CD14-positive monocyte (primary cell): ENCODE measurements around the gene ADGRL3. TPM values are rescaled to one million over a fixed set of nuclear protein-coding genes. Genes with fewer than 3 reads are reported as not detected.

Experiments used
- DNase-seq, 3 donors: peaks; one replicate each; pipeline ENCODE4 v3.0.0-alpha.2; 2011 to 2022
- H2AFZ ChIP-seq: 2 replicates; pipeline ENCODE4 v1.6.0; 2012; ENCODE audit warnings: mild to moderate bottlenecking, low read depth, low read length, inconsistent platforms; ENCODE audit not compliant: insufficient read depth, poor library complexity, severe bottlenecking
- H3K27ac ChIP-seq, 2 donors: 1 replicate in 1 of 2; 2 replicates in 1 of 2; pipeline ENCODE4 v1.5.1; 2012 to 2013; ENCODE audit warnings: low read length in 2 of 2, control low read depth in 1 of 2, inconsistent platforms in 1 of 2, low read depth in 1 of 2, mild to moderate bottlenecking in 1 of 2
- H3K27me3 ChIP-seq, 2 donors: one replicate each; pipeline versions ENCODE4 v1.6.0 to v1.6.1; 2011 to 2013; ENCODE audit warnings: low read length in 2 of 2; ENCODE audit not compliant: control insufficient read depth in 2 of 2, insufficient read depth in 2 of 2
- H3K36me3 ChIP-seq, 2 donors: replicated peaks in 1 of 2; 1 replicate in 1 of 2; 2 replicates in 1 of 2; pipeline versions ENCODE4 v1.5.1 to v1.6.1; 2012 to 2013; ENCODE audit warnings: low read length in 2 of 2, control low read depth in 1 of 2, inconsistent platforms in 1 of 2, mild to moderate bottlenecking in 1 of 2; ENCODE audit not compliant: insufficient read depth in 2 of 2, control insufficient read depth in 1 of 2
- H3K4me1 ChIP-seq, 2 donors: 1 replicate in 1 of 2; 2 replicates in 1 of 2; pipeline versions ENCODE4 v1.5.1 to v1.6.1; 2012 to 2013; ENCODE audit warnings: low read length in 2 of 2, control low read depth in 1 of 2, inconsistent platforms in 1 of 2, mild to moderate bottlenecking in 1 of 2, moderate library complexity in 1 of 2; ENCODE audit not compliant: insufficient read depth in 2 of 2, control insufficient read depth in 1 of 2
- H3K4me2 ChIP-seq: replicated peaks from 2 replicates; pipeline ENCODE3; 2012; ENCODE audit warnings: low read length, moderate library complexity, mild to moderate bottlenecking; ENCODE audit not compliant: poor library complexity, severe bottlenecking; ENCODE audit errors: extremely low read depth
- H3K4me3 ChIP-seq, 3 experiments: fragments of 200-600 bp in 1 of 3; sonication (generic) in 1 of 3; replicated peaks in 1 of 3; 1 replicate in 2 of 3; 2 replicates in 1 of 3; pipeline ENCODE4 v1.5.1; 2011 to 2013; ENCODE audit warnings: low read length in 3 of 3, mild to moderate bottlenecking in 3 of 3, control low read depth in 2 of 3, low read depth in 2 of 3, inconsistent platforms in 1 of 3, moderate library complexity in 1 of 3
- H3K79me2 ChIP-seq: 2 replicates; pipeline ENCODE4 v1.6.0; 2012; ENCODE audit warnings: mild to moderate bottlenecking, control low read depth, inconsistent platforms, low read length, moderate library complexity; ENCODE audit not compliant: insufficient read depth
- H3K9ac ChIP-seq: 2 replicates; pipeline ENCODE4 v1.6.0; 2017; ENCODE audit warnings: low read length, mild to moderate bottlenecking; ENCODE audit not compliant: insufficient read depth, poor library complexity, severe bottlenecking
- H3K9me3 ChIP-seq, 2 donors: replicated peaks in 1 of 2; 1 replicate in 1 of 2; 2 replicates in 1 of 2; pipeline versions ENCODE4 v1.5.1 to v1.6.1; 2012 to 2013; ENCODE audit warnings: low read length in 2 of 2, control low read depth in 1 of 2; ENCODE audit not compliant: control insufficient read depth in 1 of 2, insufficient read depth in 1 of 2
- H4K20me1 ChIP-seq: 2 replicates; pipeline ENCODE4 v1.6.0; 2012; ENCODE audit warnings: mild to moderate bottlenecking, low read length, control low read depth, moderate library complexity; ENCODE audit not compliant: insufficient read depth
- H3K27ac Mint-ChIP-seq, 7 donors: one replicate each; pipeline ENCODE4 v1.8.0; 2020; ENCODE audit warnings: mild to moderate bottlenecking in 7 of 7, mixed read lengths in 7 of 7, moderate library complexity in 6 of 7, inconsistent platforms in 2 of 7
- H3K27me3 Mint-ChIP-seq, 3 donors: one replicate each; pipeline ENCODE4 v1.8.0; 2021 to 2022; ENCODE audit warnings: low read depth in 3 of 3, mild to moderate bottlenecking in 3 of 3, mixed read lengths in 3 of 3, moderate library complexity in 3 of 3, inconsistent platforms in 1 of 3
- H3K36me3 Mint-ChIP-seq, 2 donors: one replicate each; pipeline ENCODE4 v1.8.0; 2020; ENCODE audit warnings: mixed read lengths in 2 of 2, inconsistent platforms in 1 of 2, mild to moderate bottlenecking in 1 of 2
- H3K4me1 Mint-ChIP-seq: one replicate; pipeline ENCODE4 v1.8.0; 2020; ENCODE audit warnings: mild to moderate bottlenecking, mixed read lengths
- H3K4me3 Mint-ChIP-seq, 2 donors: one replicate each; pipeline ENCODE4 v1.8.0; 2020; ENCODE audit warnings: mild to moderate bottlenecking in 2 of 2, mixed read lengths in 2 of 2, moderate library complexity in 1 of 2
- H3K9me3 Mint-ChIP-seq, 7 donors: one replicate each; pipeline ENCODE4 v1.8.0; 2020 to 2022; ENCODE audit warnings: mixed read lengths in 7 of 7, mild to moderate bottlenecking in 6 of 7, moderate library complexity in 6 of 7, inconsistent platforms in 2 of 7
- CTCF ChIP-seq: fragments of 200-600 bp; IDR thresholded peaks from one replicate; pipeline ENCODE4 v1.8.0; 2022; ENCODE audit warnings: antibody characterized with exemption, mild to moderate bottlenecking
- WGBS: methylation state at CpG from one replicate; pipeline ENCODE4 v1.1.5; 2013; ENCODE audit warnings: missing lambda C conversion rate; ENCODE audit not compliant: insufficient coverage; 5-methylcytosine and 5-hydroxymethylcytosine counted together
- intact Hi-C, 2 donors: fragments of 100-400 bp; cut with micrococcal nuclease; formaldehyde crosslinking; loops; one replicate each; pipeline versions ENCODE4 v1.15.0 to v1.15.1; 2023
- polyA plus RNA-seq, 3 donors: library from polyadenylated mRNA; depleted of rRNA in 1 of 3; unstranded in 2 of 3; stranded (reverse) in 1 of 3; fragments of 300-500 nt in 2 of 3; fragments of >200 nt in 1 of 3; fragmentation: Illumina TruSeq in 2 of 3; gene quantifications; 1 replicate in 2 of 3; 2 replicates in 1 of 3; pipeline ENCODE4 v1.2.3, GENCODE V29; 2012 to 2021

The ADGRL3 gene
- polyA plus RNA-seq, 3 donors: not detected

GRCh38 chr4:61194571-61194970 lies 5.6 kb upstream of the ADGRL3 start:
- H3K4me3 Mint-ChIP-seq: no peak overlapping the region
- no peak overlapping the region for H3K4me2 ChIP-seq
- H3K9me3 ChIP-seq: peaks cover 0 to 3% of the 10 kb centered on the region in 2 donors
- H3K4me3 ChIP-seq: no peak overlapping the region
- no peak overlapping the region for H2AFZ ChIP-seq
- no peak overlapping the region for H3K9ac ChIP-seq
- peaks cover 18 to 26% of the 10 kb centered on the region in 2 donors for H3K27me3 ChIP-seq
- no peaks in the 10 kb centered on the region for H3K79me2 ChIP-seq
- peaks cover under 1% of the 10 kb centered on the region for H3K4me1 Mint-ChIP-seq
- no peak for TF ChIP-seq CTCF
- no peaks in the 10 kb centered on the region for H4K20me1 ChIP-seq
- peaks cover 0 to 6% (median 2%) of the 10 kb centered on the region in 7 donors for H3K9me3 Mint-ChIP-seq
- no peak overlapping the region for H3K27ac Mint-ChIP-seq
- no peak for DNase-seq
- no peaks in the 10 kb centered on the region for H3K4me1 ChIP-seq
- WGBS: no CpG with 5 or more reads among the region's 1 CpG
- no peak overlapping the region for H3K27ac ChIP-seq
- H3K36me3 Mint-ChIP-seq: peaks cover 0 to under 1% of the 10 kb centered on the region in 2 donors
- no peaks in the 10 kb centered on the region for H3K36me3 ChIP-seq
- peaks cover 16 to 22% (median 21%) of the 10 kb centered on the region in 3 donors for H3K27me3 Mint-ChIP-seq
- intact Hi-C loops: no loop called here

- Mint-ChIP-seq H3K27ac (no peak overlapping the region), H3K27me3 (peaks cover 21 to 27% (median 26%) of the 10 kb centered on the region in 3 donors), H3K9me3 (peaks cover 0 to 6% (median 2%) of the 10 kb centered on the region in 7 donors), H3K4me3 (no peak overlapping the region), H3K4me1 (peaks cover 2% of the 10 kb centered on the region), H3K36me3 (peaks cover 0 to 3% of the 10 kb centered on the region in 2 donors)
- Histone ChIP-seq H3K9ac (no peak overlapping the region), H3K4me2 (no peak overlapping the region), H3K27me3 (peaks cover 20 to 31% of the 10 kb centered on the region in 2 donors), H4K20me1 (no peaks in the 10 kb centered on the region), H3K9me3 (peaks cover 0 to 5% of the 10 kb centered on the region in 2 donors), H2AFZ (no peak overlapping the region), H3K4me1 (peaks cover 0 to under 1% of the 10 kb centered on the region in 2 donors), H3K27ac (no peak overlapping the region), H3K4me3 (no peak overlapping the region), H3K36me3 (no peaks in the 10 kb centered on the region), H3K79me2 (no peaks in the 10 kb centered on the region)
- no CpG with 5 or more reads among the region's 1 CpG for WGBS
- intact Hi-C loops: no loop called here
- no peak for DNase-seq
- no peak for TF ChIP-seq CTCF
Observed at GRCh38 chr4:61195101-61195500, 5.0 kb upstream of the ADGRL3 start.
